ENCODE measurements around the gene MSRB3.

GRCh38 chr12:65367396-65367795 is 88.9 kb downstream of the MSRB3 start:
- no peak for TF ChIP-seq FOXK2 (IDR thresholded peaks at IDR 0.05)
- no peak for TF ChIP-seq CTCF (IDR thresholded peaks at IDR 0.05 in 2 of 3, conservative IDR thresholded peaks at IDR 0.05 in 1 of 3; ENCODE audit: control insufficient read depth in 2 of 3, extremely low read depth in 1 of 3, insufficient read depth in 1 of 3, low read depth in 3 of 3, low read length in 3 of 3)
- no peak for TF ChIP-seq YY1 (IDR thresholded peaks at IDR 0.05; ENCODE audit: low read depth, low read length)
- no peak for TF ChIP-seq DPF2 (IDR thresholded peaks at IDR 0.05)
- TF ChIP-seq MAX (IDR thresholded peaks at IDR 0.05; ENCODE audit: low read depth, low read length): no peak

All from GM12878 (cell line).